Activated CD8-positive, alpha-beta T cell treated with anti-CD3 and anti-CD28 coated beads for 36 hours (primary cell): ENCODE results near the gene AHCYL2. TPM values are rescaled to one million over a fixed set of nuclear protein-coding genes. Genes with fewer than 3 reads are reported as not detected.

ENCODE experiments used
- ATAC-seq: fragments of 200-7000 bp; cut with Tn5 transposase; one replicate; pipeline ENCODE4 v1.10.0; 2021; ENCODE audit warnings: mild to moderate bottlenecking, moderate library complexity
- CTCF ChIA-PET: fragments of 350-600 bp; sonication (Branson Sonifier 250); formaldehyde crosslinking; loops from one replicate; lab custom pipeline; 2021; ENCODE audit warnings: antibody characterized with exemption; lab: Charles Lee
- POLR2A ChIA-PET: fragments of 350-600 bp; sonication (Branson Sonifier 250); formaldehyde crosslinking; loops from one replicate; lab custom pipeline; 2021; ENCODE audit warnings: antibody characterized with exemption; lab: Charles Lee
- DNase-seq: peaks from one replicate; pipeline ENCODE4 v3.0.0-alpha.2; 2020
- H3K27ac Mint-ChIP-seq: one replicate; pipeline ENCODE4 v1.8.0; 2021; ENCODE audit warnings: mild to moderate bottlenecking, mixed read lengths
- H3K27me3 Mint-ChIP-seq: one replicate; pipeline ENCODE4 v1.8.0; 2021; ENCODE audit warnings: mixed read lengths
- H3K36me3 Mint-ChIP-seq: one replicate; pipeline ENCODE4 v1.8.0; 2021; ENCODE audit warnings: low read depth, mixed read lengths
- H3K4me1 Mint-ChIP-seq: one replicate; pipeline ENCODE4 v1.8.0; 2021; ENCODE audit warnings: low read depth, mixed read lengths
- H3K4me3 Mint-ChIP-seq: one replicate; pipeline ENCODE4 v1.8.0; 2021; ENCODE audit warnings: mild to moderate bottlenecking, moderate library complexity, mixed read lengths
- H3K9me3 Mint-ChIP-seq: one replicate; pipeline ENCODE4 v1.8.0; 2021; ENCODE audit warnings: mixed read lengths
- intact Hi-C: fragments of 100-400 bp; cut with micrococcal nuclease; formaldehyde crosslinking; loops from one replicate; pipeline ENCODE4 v1.10.0; 2022
- total RNA-seq, 2 experiments: library from RNA; stranded (reverse); gene quantifications; one replicate each; pipeline ENCODE4 v1.2.3, GENCODE V29; 2021
- TF ChIP-seq, protein P1 (sequence below): fragments of 200-600 bp; IDR thresholded peaks from one replicate; pipeline ENCODE4 v1.8.0; 2022; ENCODE audit warnings: antibody characterized with exemption, mild to moderate bottlenecking

Gene AHCYL2
- total RNA-seq, 2 experiments from 2014 or later = 8.1 to 9.6 TPM

DNA sequence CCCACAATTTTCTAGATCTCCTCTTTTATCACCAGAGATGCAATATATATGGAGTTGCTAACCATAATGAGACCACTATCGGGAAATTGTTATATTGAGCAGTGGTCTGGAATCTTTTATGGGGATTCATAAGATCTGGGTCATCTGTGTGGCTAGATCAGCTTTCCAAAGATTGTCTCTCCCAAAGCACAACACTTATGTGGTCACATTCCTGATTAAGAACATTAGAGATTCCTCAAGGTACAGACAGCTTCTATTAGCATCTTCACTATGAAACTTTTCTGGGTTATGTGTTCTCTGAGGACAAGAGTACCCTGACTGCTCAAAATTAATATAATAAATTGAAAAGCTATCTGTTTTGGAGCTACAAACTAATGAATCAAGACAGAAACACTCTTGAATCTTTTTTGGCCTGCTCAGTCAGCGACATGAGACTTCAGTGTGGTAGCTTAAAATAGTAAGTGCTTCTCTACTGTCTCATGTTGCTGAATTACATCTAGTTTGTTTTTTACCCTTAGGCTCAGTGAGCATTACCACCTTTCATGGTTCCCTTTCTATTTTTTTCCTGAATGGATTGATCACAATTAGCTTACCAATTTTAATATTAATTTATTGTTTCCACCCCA, 166.8 kb downstream of the AHCYL2 start:
- intact Hi-C loops = no loop called here
- H3K27ac Mint-ChIP-seq = no peak overlapping the region
- peaks cover under 1% of the 10 kb centered on the region for H3K4me1 Mint-ChIP-seq
- TF ChIP-seq, protein P1, sequence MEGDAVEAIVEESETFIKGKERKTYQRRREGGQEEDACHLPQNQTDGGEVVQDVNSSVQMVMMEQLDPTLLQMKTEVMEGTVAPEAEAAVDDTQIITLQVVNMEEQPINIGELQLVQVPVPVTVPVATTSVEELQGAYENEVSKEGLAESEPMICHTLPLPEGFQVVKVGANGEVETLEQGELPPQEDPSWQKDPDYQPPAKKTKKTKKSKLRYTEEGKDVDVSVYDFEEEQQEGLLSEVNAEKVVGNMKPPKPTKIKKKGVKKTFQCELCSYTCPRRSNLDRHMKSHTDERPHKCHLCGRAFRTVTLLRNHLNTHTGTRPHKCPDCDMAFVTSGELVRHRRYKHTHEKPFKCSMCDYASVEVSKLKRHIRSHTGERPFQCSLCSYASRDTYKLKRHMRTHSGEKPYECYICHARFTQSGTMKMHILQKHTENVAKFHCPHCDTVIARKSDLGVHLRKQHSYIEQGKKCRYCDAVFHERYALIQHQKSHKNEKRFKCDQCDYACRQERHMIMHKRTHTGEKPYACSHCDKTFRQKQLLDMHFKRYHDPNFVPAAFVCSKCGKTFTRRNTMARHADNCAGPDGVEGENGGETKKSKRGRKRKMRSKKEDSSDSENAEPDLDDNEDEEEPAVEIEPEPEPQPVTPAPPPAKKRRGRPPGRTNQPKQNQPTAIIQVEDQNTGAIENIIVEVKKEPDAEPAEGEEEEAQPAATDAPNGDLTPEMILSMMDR = no peak
- no peaks in the 10 kb centered on the region for H3K9me3 Mint-ChIP-seq
- POLR2A ChIA-PET = no interaction called here
- CTCF ChIA-PET = interaction anchor here (1.1 to 2.1 kb wide), 6 partner anchors 11 to 28 kb away, joined by 3 to 13 read pairs (median 3); no protein-coding TSS in a partner anchor
- no peak overlapping the region for H3K4me3 Mint-ChIP-seq
- ATAC-seq = no peak
- H3K27me3 Mint-ChIP-seq = no peaks in the 10 kb centered on the region
- peaks cover 10% of the 10 kb centered on the region for H3K36me3 Mint-ChIP-seq
- DNase-seq = no peak

DNA sequence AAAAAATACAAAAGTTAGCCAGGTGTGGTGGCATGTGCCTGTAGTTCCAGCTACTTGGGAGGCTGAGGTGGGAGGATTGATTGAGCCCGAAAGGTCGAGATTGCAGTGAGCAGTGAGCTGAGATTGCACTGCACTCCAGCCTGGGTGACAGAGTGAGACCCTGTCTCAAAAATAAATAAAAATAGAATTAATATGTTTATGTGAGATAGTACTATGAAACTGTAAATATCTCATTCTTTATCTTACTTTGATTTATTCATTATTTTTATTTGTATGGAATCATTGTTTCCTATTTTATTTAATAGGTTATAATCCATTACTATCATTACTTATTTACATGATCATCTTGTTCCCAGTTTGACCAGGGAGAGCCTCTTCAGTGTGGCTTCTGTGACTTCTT, 168.4 kb downstream of the AHCYL2 start:
- H3K4me3 Mint-ChIP-seq = no peak overlapping the region
- no peak overlapping the region for H3K27ac Mint-ChIP-seq
- TF ChIP-seq, protein P1 = no peak
- H3K4me1 Mint-ChIP-seq = no peaks in the 10 kb centered on the region
- intact Hi-C loops = no loop called here
- POLR2A ChIA-PET = no interaction called here
- CTCF ChIA-PET = no interaction called here
- H3K9me3 Mint-ChIP-seq = no peaks in the 10 kb centered on the region
- no peak for DNase-seq
- H3K27me3 Mint-ChIP-seq = no peaks in the 10 kb centered on the region
- no peak for ATAC-seq
- H3K36me3 Mint-ChIP-seq = peaks cover 10% of the 10 kb centered on the region

DNA sequence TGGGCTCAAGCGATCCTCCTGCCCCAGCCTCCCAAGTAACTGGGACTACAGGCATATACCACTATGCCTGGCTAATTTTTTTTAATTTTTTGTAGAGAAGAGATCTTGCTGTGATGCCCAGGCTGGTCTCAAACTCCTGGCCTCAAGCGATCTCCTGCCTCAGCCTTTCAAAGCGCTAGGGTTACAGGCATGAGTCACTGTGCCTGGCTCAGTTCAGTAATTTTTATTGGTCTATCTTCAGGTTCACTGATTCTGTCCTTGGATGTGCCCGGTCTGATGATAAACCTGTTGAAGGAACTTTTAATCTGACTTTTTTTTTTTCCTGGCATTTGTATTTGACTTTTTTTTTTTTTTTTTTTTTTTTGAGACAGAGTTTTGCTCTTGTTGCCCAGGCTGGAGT, 169.3 kb downstream of the AHCYL2 start:
- Mint-ChIP-seq H3K4me1 (no peaks in the 10 kb centered on the region), H3K36me3 (peaks cover 10% of the 10 kb centered on the region), H3K27me3 (no peaks in the 10 kb centered on the region), H3K9me3 (no peaks in the 10 kb centered on the region), H3K4me3 (no peak overlapping the region), H3K27ac (no peak overlapping the region)
- TF ChIP-seq, protein P1 = no peak
- ChIA-PET POLR2A (no interaction called here), CTCF (no interaction called here)
- intact Hi-C loops = no loop called here
- no peak for ATAC-seq
- DNase-seq = no peak

DNA sequence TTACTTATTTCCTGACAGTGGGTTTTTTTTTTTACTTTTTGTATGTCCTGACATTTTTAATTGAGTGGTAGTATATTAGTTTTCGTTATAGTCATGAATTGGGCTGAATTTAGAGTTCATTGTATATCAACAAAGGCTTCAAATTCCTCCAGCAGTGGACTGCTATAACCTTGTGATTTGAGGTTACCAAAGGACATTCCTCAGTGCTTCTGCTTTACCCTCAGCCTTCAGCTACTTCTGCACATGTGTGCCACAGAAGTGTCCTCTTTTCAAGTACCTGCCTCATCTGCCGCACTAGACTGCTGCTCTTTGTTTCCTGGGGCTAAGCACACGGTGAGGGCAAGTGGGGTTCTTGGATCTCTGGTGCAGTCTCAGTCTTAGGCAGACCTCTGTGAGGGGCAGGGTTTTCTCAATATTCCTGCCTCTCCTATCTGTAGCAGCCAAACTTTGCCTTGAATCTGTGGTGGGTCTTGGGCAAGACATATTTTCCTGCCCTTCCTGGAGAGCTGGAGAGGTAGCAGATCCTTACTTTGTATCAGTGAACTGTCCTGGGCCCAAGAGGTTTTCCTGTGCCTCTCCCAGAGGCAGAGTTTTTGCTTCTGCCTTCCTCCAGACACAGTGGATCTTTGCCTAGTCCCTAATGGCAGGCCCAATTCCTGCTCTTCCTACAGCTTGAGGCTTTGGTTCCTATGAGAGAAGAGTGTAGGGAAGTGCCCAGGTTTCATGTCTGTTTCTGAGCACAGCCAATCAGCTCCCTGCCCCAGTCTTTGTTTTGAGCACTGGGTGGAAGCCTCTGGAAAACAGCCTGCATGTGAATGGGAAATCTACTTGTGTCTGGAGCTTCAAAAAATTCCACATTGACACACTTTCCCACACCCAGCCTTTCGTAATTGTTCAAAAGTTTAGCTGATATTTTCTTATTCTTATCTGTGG, 170.4 kb downstream of the AHCYL2 start:
- no peak for ATAC-seq
- ChIA-PET POLR2A (no interaction called here), CTCF (interaction anchor here (1.0 to 1.8 kb wide), 2 partner anchors 18 to 27 kb away, joined by 3 to 7 read pairs; no protein-coding TSS in a partner anchor)
- no peak overlapping the region for H3K4me3 Mint-ChIP-seq
- H3K9me3 Mint-ChIP-seq = no peaks in the 10 kb centered on the region
- no peaks in the 10 kb centered on the region for H3K27me3 Mint-ChIP-seq
- no peaks in the 10 kb centered on the region for H3K4me1 Mint-ChIP-seq
- peaks cover 11% of the 10 kb centered on the region for H3K36me3 Mint-ChIP-seq
- TF ChIP-seq, protein P1 = no peak
- intact Hi-C loops = no loop called here
- H3K27ac Mint-ChIP-seq = no peak overlapping the region
- DNase-seq = no peak
